Hematopoietic multipotent progenitor cell treated with erythropoietin and hydrocortisone succinate and interleukin-3 and kit ligand, for 8 days (in vitro differentiated cells): ENCODE results near the gene CCDC74A.
"Not testable (repeated sequence)": the region's sequence is repeated elsewhere in the genome, so short reads cannot be mapped to it uniquely, and the experiment has no call there.

Experiments used
- DNase-seq: peaks from one replicate; pipeline ENCODE4 v3.0.0-alpha.2; 2015

CCDC74A gene

DNA sequence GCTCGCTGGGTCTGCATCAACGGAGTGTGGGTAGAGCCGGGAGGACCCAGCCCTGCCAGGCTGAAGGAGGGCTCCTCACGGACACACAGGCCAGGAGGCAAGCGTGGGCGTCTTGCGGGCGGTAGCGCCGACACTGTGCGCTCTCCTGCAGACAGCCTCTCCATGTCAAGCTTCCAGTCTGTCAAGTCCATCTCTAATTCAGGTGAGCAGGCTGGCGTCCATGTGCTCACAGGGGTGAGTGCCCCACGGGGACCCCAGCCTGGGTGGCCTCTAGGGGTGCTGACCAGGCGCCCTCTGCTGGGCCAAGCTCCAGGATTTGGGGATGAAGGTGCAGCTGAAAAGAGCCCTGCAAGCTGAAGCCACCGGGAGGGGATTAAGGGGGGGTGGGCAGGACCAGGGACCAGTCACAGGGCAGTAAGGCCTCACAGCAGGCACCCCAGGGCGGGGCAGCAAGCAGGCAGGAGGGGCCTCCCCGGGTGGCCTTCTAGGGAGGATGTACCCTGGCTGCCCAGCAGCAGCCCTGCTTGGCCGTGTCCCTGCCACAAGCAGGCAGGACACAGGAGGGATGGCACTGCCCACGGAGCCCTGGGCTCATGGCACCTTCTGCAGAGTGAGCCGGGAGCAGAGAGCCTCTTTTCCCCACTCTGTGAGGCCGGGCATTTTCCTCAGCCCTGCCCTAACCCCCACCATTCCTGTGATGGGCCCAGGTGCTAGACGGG is 3.1 kb downstream of the CCDC74A start:
- DNase-seq: not testable (repeated sequence)

DNA sequence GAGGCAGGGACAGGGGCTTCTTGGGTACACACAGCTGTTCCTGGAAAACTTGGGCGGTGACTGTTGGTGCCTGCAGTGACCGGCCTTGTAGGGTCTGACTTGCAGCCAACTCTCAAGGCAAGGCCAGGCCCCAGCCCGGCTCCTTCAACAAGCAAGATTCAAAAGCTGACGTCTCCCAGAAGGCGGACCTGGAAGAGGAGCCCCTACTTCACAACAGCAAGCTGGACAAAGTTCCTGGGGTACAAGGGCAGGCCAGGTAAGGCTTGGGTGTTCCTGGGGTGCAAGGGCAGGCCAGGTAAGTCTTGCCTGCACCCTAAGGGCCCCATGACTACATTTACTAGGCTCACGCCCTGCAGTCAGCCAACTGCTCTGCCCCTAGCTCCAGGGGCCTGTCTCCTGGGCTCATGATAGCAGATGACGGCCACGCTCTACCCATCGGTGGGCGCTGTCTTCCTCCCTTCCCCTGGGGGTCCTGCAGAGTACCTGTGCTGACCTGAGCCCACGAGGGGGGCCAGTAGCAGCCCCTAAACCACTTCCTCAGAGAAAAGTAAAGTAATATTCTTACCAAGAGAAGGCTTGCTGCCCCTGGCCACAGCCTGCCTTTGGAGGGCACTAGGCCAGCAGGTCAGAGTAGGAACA is 4.0 kb downstream of the CCDC74A start:
- DNase-seq: not testable (repeated sequence)

DNA sequence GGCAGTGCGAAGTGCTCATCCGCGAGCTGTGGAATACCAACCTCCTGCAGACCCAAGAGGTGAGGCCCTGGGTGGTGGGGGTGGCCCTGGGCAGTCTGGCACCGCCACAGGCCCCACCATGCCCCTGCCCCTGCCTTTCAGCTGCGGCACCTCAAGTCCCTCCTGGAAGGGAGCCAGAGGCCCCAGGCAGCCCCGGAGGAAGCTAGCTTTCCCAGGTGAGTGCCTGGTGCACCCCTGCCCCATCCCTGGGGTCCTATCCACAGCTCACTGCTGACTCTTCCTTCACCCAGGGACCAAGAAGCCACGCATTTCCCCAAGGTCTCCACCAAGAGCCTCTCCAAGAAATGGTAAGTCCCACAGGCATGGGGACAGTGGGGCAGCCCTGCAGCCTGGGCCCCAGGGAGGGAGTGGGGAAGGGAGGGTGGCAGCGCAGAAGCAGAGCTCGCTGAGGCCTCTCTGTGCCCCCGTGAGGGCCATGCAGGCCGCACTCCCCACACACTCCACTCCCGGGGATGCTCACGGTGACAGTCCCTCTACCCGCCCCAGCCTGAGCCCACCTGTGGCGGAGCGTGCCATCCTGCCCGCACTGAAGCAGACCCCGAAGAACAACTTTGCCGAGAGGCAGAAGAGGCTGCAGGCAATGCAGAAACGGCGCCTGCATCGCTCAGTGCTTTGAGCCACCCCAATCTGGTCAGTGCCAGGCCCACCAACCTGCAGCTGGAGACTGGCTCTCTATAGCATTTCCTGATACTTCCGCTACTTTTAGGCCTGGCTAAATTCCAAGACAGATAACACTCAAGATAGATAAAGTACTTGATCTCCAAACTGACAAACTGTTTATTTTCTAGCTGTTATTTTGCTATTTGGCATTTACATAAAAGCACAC is 5.3 kb downstream of the CCDC74A start:
- DNase-seq: not testable (repeated sequence)

DNA sequence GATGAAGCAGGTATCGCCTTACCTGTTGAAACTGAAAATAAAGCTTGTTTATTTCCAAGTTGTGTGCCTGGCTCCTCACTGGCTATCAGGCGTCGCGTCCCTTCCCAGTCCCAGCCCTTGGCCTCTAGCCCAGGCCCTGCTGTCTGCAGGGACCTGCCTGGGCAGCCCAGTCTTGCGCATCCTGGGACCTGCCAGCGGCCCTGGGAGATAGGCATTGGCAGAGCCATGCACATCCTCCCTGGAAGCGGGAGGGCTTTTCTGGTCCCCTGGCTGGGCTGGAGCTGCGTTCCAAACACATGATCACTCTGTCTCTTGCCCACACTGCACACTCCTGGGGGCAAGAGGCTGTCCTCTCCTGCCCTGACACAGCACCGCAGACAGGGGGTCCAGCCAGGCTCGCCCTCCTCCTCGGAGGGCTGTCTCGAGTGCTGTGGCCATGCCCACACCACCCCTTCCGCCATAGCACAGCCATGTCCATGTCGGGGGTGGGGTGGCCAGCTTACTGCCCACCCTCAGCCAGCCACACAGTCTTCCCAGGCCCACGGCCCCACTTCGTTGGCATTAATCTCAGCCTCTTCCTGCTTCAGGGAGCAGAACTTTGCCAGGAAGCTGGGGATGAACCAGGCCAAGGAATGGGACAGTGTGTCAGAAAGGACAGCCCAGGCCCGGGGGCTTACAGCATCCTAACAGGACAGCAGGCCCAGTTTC is 6.1 kb downstream of the CCDC74A start:
- DNase-seq: not testable (repeated sequence)

DNA sequence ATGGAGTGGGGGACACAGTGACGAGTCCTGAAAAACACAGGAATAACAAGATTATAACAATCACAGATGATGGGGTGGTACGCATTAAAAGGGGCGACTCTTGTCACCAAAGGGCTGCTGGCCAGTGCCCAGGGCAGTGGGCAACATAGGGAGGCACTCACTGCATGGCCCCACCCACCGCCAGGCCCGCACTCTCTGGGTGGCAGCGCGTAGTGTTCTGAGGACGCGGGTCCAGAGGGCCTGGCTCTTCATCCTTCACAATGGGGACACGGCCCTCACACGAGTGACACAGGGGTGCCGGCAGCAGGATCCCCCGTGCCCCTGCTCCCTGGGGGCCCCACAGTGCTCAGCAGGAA is 6.6 kb downstream of the CCDC74A start:
- DNase-seq: not testable (repeated sequence)

DNA sequence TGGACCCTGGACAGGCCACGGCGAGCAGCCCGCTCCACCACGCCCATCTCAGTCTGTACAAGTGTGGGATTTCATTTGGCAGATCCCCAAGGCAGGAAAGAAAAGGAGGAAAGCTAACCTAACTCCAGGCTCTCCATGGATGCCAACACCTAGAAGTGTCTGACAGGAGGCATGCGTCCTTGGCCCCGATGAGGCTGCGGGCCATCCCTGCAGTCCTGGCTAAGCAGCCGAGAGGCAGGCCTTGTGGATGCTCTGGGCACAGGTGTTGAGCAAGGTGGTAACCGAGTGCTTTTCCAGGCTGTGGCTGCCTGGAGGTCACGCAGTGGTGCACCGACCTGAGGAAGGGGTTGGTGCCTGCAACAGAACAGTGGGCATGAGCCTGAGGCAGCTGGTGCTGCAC is 7.3 kb downstream of the CCDC74A start:
- not testable (repeated sequence) for DNase-seq

DNA sequence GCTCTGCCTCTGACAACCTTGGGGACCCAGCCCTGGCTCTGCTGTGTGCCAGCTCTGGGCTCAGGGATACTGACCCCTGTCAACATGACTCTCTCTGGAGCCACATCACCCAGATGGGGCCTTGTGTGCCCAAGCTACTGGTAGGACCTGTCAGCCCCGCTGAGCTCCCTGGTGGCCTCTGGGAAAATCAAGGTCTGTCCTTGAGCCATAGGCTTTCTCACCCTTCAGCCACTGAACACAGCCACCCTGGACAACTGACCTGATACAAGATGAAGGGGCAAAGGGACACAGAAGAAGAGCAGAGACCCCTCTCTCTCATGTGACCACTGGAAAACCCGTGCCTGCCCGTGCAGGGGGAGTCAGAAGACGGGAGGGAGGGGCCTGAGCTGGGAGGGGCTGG is 7.8 kb downstream of the CCDC74A start:
- DNase-seq: no peak

DNA sequence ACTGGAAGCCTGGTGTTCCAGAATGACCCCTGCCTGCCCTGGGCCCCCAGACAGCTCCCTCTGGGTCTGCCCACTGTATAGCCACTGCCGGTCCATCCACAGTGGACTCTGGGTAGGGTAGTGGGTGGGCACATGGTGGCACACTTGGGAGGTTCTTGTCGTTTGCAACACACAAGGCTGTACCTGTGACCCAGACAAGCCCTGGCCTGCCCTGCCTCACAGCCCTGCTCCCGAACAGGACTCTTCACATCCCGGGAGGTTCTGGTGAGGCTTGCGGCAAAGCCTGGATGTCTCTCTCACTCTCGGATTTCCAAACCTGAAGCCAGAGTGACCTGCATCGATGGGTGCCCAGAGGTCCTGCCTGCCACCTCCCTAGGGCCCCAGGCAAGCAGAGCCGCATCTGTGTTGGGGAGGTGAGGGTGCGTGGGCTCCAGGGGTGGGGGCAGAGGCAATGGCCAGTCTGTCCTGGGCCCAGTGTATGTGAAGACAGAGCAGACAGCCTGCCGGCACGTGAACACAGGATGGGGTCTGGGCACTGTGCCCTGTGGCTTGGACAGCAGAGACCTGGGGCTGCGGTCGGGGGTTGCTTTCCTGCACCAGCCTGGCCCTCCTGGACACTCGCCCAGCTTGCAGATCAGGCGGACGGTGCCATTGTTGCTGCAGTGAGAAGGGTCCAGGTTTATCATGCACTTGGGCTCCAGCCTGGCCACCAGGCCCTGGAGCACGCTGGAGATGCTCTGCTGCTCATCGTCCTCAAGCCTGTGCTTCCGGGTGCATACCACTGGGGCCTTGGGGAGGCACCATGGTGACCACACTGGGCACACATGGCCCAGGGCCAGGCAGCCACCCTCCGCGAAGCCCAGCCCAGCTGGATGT is 8.5 kb downstream of the CCDC74A start:
- not testable (repeated sequence) for DNase-seq

DNA sequence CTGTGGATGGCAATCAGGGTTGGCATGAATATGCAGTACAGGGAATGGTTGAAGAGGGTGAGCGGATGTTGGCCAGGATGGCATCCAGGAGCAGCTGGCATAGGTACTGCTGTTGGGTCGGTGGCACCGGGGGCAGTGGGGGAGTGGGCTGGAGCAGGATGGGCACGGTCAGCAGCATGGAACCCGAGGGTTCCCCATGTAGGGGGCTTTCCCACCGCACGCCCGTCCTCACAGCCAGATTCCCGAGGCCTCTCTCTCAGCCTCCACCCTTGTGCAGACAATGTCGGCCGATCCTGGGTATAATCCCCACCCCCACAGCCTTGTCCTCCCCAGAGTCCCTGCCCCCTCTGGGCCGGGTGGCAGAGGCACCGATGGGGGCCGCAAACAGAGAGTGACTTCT is 9.2 kb downstream of the CCDC74A start:
- not testable (repeated sequence) for DNase-seq

DNA sequence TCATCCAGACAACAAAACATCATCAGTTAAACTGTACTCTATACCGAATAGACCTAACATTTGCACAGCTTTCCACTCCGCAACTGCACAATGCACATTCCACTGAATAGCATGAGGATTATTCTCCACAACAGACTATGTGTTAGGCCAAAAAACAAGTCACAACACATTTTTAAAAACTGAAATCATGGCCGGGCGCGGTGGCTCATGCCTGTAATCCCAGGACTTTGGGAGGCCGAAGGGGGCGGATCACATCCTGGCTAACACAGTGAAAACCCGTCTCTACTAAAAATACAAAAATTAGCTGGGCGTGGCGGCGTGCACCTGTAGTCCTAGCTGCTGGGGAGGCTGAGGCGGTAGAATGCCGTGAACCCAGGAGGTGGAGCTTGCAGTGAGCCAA is 11.2 kb downstream of the CCDC74A start:
- DNase-seq: not testable (repeated sequence)

DNA sequence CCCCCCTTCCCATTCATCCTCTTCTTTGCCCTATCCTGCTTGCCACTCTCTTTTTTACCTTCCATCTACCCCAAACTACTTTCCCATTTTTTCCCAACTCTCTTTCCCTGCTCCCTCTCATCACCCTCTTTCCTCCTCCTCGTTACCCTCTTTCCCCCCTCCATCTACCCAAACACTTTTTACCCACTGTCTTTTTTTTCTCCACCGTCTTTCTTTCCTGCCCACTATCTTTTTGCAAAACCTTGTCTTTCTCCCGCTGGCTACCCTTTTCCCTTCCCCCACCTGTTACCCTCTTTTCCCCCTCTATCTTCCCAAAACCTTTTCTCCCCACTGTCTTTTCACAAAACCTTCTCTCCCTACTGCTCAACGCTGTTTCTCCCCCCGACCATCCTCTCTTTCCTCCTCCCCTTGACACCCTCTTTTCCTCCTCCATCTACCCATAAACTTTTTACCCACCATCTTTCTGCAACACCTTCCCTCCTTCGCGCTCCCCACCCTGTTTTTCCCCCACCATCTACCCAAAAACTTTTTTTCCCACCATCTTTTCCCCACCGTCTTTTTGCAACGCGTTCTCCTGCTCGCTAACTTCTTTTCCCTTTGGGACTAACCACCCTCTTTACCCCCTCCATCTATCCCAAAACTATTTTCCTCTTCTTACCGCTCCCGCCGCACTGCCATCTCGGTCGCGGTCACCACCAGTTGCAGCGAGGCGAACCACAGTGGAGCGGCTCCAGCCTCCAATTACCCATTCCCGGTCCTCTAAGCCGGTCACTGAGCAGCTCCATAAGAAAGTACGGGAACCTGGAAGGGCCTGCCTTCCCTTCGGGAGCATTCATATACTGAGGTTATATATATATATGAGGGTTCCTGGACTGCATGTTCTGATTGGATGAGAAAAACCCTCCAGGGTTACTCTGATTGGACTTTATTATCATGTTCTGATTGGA is 15.0 kb downstream of the CCDC74A start:
- no peak for DNase-seq

DNA sequence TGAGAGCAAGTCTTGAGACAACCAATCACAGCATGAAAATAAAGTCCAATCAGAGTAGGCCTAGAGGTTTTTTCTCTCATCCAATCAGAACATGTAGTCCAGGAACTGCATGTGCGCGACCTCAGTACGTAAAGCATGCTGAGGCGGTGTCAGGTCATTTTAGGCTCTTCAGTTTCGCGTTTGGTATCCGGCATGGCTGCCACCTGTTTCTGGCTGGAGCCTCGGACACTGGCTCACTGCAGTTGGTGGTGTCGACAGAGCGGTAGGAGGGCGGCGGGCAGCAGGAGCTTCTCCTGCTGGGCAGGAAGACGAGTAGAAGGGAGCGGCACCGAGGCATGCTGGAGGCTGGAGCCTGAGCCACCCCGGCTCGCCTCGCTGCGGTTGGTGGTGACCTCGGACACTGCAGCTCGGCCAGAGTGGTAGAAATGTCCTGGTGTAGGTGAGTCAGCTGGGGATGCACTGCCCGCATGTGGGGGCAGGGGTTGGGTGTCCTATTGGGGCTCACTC is 15.8 kb downstream of the CCDC74A start:
- DNase-seq: no peak

DNA sequence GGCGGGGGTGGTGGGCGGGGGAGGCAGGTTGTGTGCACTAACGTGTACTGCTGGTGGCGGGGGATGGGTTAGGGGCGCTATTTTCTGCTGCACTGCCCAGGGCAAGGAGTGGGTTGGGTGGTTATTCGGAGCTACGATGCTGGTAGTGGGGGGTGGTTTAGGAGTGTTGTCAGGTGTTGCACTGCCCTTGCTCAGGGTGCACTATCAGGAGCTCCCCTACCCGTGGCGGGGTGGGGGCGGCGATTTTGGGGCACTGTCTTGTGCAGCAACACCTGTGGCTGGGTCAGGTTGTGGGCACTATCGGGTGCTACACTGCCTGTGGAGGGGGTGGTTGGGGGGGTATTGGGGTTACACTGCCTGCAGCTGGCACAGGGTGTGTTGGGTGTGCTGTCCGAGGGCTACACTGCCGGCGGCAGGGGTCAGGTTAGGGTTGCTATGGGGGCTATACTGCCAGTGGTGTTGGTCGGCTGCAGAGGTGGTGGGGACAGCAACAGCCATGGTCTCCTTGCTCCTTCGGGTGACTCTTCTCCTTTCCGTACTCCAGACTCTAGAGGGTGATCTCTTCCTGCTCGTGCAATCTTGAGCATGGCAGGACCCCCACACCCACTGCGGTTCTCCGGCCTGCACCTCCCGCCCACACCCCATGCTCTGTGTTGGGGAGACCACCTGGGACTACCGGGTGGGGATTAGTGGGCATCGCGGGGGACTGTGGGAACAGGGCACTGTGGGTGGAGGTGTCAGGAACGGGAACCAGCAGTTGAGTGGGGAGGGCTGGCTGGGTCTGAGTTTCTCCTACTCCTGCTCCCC is 16.5 kb downstream of the CCDC74A start:
- DNase-seq: not testable (repeated sequence)

DNA sequence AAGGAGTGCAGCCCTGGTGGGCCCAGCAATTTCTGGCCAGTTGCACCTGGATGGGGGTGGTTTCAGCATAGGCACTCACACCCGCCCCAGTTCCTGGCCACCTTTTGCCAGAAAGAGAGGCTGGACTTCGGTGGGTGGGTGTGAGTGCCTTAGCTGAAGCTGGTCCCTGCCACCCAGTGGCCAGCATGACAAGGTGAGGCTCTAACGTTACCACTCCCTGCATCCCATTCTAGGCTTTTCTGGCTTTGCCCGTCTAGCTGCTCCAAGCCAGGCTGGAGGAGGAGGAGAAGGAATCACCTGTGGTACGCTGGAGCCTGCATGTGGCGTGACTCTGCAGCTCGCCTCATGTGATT is 17.1 kb downstream of the CCDC74A start:
- DNase-seq: not testable (repeated sequence)

DNA sequence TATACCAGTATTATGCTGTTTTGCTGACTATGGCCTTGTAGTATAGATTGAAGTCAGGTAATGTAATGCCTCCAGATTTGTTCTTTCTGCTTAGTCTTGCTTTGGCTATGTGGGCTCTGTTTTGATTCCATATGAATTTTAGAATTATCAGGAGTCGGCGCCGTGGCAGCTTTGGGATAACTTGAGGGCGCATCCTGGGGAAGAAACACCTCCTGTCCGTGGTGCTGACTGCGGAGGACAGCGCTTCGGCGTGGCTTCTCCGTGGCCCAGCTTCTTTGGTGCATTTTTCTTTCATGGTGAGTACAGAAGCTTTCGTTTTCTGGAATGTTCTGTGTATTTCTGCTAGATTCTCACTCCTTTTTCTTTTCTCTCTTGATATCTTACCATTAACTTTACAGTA is 25.2 kb downstream of the CCDC74A start:
- DNase-seq: no peak

DNA sequence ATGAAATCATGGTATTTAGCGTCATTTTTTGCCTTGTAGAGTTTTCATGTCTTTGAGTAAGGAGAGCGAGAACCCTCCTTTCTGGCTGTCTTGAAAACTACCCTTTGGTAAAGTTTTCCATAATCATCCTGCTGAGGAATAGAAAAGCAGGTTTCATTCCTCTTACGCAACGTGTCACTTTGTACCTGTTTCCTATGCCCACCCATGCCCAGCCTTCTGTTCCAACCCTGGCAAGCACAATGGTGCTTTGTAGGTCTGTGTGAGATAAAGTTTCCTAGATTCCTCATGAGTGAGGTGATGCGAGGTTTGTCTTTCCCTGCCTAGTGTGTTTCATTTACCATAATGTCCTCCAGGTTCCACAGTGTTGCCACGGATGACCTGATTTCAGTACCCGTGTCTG is 29.3 kb downstream of the CCDC74A start:
- no peak for DNase-seq

DNA sequence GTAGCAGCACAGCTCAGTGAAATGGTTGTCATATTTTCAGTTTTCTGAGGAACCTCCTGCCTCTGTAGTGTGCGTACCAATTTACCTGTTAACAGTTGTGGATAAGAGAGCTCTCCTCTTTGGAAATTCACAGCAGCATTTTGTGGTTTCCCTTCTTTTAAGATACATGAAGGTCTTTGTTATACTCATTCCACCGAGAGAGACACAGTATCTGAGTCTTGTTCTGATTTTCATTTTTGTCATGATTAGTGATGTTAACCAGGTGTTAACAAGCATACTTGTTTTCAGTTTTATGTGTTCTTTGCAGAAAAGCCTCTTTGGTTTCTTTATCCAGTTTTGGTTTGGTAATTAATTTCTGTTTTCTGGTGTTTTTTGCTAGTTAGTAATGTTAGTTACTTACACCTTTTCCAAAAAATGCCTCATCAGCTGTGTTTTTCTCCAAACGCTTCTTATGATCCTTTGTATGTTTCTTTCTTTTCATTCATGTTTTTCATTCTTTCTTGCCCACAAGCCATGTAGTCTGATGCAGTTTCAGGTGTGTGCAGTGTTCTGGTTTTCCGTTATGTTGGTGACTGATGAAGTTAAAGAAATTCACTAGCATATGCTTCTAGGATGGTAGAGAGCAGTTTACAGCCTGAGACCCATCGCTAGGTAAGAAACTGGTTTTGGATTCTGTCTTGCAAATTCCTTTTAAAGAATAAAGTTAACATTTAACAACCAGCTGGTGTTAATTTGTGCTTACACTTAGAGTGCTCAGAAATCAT is 30.1 kb downstream of the CCDC74A start:
- no peak for DNase-seq

DNA sequence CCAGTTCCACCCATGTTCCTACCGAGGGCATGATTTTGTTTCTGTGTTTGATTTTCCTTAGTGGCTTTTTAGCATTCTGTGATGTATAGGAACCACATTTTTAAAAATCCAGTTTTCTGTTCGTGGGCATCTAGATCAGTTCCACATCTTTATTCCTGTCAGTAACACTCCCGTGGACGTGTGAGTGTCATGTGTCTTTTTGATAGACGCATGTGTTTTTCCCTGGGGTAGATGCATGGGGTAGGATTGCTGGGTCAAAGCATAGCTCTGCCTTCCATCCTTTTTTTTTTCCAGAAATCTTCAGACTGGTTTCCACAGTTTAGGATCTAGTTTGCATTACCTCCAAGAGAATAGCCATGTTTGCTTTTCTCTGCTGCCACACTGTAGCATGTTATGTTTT is 38.7 kb downstream of the CCDC74A start:
- DNase-seq: no peak

DNA sequence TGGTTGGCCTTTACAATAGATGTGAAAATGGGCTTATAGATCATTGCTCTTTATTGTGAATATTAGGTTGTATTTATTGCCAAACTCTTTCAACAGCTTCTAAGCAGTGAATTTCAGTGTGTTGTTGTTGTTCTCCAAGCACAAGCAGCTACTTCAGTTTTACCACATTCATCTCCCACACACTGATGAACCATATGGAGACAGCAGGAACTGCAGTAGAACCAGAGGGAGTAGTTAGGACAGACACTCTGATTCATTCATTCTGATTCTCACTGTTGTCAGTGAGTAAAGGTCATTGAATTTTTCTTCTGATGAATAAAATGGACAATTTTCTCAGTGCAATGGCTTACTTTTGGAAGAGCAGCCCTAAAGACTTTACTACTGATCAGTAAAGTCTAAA is 40.2 kb downstream of the CCDC74A start:
- DNase-seq: no peak
